GM21447 (cell line): ENCODE measurements around the gene CADM2.
"Not testable (repeated sequence)": the region's sequence is repeated elsewhere in the genome, so short reads cannot be mapped to it uniquely, and the experiment has no call there.

Experiments used
- ATAC-seq: cut with Tn5 transposase; IDR thresholded peaks from one replicate; pipeline ENCODE4 v1.9.1; 2021; ENCODE audit not compliant: unreplicated experiment

The CADM2 gene

DNA sequence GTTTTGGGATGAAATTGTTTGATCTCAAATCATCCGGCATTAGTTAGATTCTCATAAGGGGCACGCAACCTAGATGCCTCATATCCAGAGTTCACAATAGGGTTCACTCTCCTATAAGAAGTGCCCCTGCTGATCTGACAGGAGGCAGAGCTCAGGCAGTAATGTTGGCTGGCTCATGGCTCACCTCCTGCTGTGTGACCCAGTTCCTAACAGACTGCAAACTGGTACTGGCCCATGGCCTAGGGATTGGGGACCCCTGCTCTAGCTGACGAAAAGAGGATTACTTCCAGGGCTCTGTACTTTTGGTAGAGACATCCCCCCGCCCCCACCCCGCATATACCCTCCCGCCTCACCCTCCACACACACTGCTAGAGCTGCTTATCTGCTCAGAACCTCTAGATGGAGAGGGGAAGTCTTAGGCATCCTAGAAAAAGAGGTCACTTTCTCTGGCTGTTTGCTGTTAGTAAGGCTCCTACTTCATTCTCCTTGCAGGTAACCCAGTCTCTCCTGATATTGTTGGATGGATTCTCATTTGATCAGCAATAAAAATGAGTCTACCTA, 923.1 kb downstream of the CADM2 start:
- ATAC-seq: no peak

DNA sequence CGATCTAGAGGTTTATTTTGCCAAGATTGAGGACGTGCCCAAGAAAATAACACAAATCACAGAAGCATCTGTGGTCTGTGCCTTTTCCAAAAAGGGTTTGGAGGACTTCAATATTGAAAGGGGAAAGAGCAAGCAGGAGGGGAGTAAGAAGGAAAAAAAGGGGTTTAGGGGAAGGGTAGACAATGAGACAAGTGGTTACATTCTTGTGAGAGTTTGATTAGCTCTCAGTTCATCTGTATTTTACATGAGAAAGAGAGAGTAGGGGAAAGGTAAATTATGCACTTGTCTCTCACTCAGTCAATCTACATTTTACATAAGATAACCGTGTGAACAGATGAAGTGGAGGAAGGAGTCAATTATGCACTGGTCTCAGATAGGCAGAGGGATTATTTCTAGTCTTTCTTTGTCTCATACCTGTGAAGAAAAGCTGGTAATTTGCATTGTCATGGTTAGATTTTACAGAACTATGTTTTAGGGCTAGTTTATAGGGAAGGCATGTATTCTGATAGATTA, 931.3 kb downstream of the CADM2 start:
- ATAC-seq: no peak

DNA sequence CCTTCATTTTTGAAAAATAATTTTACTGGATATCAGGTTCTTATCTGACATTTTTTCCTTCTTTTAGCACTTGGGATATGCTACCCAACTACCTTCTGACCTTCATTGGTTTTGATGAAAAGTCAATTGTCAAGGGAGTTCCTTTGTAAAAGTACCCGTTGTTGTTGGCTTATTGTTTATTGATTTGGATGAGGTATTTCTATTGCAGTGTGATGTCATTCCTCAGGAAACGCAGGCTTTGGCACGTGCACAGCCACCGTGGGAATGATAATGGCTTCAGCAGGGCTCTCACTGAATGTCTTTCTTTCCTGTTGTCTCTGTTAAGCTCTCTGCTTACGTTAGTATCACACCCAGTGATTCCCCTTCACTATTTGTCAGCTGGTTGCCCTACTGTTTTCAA, 944.6 kb downstream of the CADM2 start:
- ATAC-seq: no peak

DNA sequence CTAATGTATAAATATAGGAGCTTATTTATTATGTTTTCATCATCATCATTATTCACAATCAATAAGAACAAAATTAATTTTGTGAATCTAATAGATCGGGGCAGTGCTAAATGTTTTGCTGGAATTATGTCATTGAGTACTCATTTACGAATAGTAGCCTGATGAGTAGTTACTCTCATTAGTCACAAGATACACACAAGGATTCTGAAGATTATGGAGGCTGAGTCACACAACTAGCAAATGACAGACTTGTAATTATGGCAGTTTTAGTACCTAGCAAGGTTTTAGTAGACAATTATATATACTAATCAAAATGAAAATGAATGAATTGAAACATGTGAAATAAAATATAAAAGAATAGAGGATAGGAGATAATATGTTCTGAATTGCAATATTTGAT, 954.2 kb downstream of the CADM2 start:
- ATAC-seq: no peak

DNA sequence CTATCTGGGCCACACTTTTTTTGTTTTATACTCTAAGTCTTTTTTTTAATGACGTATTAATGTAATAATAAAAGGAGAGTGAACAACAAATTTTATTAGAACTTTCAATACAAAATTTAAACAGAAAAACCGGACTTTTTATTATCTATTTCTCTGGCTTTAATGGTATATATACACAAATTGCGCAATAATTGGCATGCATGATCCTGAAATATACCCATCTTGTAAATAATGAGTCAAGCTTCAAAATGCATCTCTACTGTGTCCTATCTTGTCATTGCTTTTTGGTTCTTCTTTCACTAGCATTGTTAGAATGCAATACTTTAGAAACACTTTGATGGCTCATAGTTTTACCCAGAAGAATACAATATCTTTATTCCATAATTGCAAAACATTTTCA, 963.6 kb downstream of the CADM2 start:
- no peak for ATAC-seq

DNA sequence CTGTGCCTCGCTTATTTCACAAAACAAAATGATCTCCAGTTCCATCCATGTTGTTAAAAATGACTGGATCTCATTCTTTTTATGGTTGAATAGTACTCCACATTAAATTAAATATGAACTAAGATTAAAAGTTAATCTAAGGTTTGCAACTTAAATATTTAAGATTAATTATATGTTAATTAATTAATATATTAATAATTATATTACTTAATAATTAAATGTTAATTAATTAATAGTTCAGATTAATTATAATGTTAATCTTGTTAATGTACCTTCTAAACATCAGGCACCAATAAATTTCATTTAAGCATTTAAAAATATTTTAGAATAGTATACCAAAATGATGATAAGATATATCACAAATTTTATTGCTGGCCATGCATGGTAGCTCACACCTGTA, 971.9 kb downstream of the CADM2 start:
- no peak for ATAC-seq

DNA sequence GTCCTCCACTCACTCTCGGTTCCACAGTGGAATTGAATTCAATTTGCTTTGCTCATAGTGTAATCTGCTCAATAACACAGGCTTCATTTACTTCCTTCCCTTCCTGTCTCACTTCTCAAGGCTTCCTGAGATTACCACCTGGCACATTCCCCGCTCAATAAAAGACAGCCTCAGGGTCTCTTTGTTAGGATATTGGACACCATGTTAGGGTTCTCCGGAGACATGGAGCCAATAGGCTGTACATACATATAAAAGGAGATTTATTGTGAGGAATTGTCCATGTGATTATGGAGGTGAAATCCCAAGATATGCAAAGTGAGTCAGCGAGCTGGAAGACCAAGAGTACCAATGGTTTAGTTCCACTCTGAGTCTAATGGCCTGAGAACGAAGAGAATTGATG, 974.5 kb downstream of the CADM2 start:
- ATAC-seq: no peak

DNA sequence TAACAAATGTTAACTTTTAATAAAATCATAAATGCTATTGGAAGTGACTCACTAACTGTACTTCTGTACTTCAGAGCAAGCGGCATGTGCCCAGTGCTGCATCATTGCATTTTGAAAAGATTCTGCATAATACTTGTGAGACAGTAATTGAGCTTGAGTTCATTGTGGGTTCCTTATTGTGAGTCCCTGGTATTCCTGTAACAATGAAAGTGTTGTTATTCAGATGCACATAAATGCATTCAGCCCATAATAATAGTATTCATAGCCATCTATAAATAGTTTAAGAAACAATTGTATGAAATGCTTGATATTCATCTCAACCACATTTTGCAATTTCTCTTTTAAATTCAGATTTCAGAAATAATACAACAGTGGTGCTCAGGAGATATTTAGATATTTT, 976.4 kb downstream of the CADM2 start:
- no peak for ATAC-seq

DNA sequence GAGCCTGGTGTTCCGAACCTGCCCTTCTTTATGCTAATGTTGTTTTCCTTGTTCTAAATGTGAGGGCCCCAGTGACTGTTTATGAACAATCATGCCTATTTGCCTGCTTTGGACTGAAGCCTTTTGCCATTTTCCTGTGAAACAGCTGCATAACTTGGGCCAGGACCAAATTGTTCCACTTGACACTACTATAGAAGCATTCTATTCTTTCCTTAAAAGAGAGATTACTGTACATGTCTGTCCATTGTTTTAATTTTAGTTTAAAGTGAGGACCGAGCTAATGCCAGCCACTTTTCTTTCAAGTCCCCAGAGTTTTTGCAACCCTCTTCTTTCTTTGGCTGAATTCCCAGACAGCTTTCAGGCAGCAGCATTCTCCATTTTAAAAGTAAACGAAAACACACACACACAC, 980.3 kb downstream of the CADM2 start:
- ATAC-seq: no peak

DNA sequence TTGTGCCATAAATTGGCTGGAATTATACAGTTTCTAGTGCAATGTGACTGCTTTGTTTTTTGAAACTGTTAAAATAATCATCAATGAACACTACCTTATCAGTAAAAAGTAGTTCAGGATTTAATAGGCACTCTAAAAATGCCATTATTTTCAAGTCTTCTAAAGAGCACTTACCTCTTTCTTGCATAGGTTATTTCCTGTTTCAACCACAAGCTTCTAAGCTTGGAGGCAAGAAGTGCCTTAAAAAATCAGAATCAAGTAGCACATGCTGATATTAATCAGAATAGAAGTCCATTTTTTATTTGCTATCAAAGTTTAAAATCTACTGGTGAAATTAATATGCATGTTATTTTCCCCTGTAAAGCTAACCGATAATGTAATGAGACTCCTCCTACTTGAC, 991.6 kb downstream of the CADM2 start:
- ATAC-seq: no peak

DNA sequence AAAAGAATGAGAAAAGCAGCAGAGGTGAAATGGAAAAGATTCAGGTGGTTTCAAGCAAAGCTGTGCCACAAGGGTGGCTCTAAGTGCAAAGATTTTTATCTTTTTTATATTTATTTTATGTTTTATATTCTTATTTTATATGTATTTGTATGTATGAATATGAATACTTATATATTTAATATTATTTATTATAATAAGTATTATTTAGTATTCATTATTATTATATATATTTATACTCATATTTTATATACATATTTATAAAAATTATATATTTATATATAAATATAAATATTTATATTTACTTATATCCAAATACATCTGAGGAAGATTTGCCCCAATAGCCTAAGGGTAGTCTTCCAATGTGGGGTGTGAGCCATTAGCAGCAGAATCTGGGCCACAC, 1002.0 kb downstream of the CADM2 start:
- no peak for ATAC-seq

DNA sequence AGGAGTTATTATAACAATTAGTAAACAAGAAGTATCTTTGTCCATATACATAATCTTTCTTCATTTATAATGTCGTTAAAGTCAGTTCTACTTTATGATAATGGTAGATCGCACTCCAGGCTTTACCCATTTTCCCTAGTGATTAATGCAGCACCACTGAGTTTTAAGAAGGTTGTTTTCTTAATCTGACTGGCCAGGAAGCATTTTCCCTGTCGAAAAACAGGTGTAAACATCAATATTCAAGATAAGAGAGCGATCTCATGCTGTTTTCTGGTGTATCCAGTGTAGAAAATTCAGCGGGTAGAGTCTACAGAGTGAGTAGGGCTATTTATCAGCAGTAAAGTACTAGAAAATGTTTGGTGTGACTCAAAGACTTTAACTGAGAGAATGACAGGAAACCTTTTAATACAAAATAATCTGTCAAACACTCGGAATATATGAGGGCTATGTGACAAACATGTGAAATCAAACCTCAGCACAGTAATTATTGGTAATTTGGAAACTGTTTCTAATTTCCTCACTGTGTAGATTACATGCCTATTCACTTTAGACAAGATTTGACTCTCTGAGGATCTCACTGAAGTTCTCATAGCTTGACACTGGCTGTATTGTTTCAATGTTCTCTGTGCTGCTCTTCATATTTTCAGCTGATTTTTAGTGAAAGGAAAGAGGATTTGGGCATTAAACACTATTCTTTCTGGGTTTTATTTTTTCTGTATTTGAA, 1019.0 kb downstream of the CADM2 start:
- no peak for ATAC-seq

DNA sequence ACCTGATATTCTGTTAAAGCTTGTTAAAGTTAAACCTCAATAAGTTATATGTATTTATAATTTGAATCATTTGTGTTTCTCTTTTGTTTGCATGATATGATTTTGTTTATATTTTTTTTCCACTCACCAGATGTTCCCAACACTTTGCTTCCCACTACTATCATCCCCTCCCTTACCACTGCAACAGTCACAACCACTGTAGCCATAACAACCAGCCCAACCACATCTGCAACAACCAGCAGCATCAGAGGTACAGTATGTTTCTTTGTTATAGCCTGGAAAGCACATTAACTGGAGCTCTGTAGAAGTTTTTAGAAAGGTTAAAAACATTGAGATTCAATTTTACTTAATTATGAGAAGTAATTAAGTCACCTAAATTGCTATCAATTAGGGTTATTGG, 1020.2 kb downstream of the CADM2 start:
- no peak for ATAC-seq

DNA sequence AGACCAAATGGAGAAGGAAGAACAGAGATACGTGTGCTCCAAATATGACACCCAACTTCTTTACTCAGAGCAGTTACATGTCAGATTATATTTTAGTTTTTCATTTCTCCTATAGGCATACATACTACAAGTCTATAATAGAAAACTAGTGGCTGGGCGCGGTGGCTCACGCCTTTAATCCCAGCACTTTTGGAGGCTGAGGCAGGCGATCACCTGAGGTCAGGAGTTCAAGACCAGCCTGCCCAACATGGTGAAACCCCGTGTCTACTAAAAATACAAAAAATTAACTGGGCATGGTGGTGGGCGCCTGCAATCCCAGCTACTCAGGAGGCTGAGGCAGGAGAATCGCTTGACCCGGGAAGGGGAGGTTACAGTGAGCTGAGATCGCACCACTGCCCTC, 1030.8 kb downstream of the CADM2 start:
- not testable (repeated sequence) for ATAC-seq

DNA sequence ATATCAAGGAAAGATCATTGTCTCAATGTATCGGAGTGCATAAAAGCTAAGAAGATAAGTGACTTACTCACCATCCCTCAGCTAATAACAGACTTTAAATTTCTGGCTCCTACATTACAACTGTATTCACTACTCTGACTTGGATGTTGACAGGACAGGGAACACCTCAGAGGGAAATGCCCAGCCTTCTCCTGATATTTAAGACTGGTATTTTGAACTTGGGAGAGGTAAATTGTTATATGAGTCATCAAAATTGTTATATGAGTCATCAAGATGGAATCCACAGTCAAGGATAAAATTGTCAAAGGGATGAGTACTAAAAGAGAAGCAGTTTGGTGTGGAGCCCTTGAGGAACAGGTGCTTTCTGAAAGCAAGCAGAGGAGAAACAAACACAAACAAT, 1070.8 kb downstream of the CADM2 start:
- ATAC-seq: no peak

DNA sequence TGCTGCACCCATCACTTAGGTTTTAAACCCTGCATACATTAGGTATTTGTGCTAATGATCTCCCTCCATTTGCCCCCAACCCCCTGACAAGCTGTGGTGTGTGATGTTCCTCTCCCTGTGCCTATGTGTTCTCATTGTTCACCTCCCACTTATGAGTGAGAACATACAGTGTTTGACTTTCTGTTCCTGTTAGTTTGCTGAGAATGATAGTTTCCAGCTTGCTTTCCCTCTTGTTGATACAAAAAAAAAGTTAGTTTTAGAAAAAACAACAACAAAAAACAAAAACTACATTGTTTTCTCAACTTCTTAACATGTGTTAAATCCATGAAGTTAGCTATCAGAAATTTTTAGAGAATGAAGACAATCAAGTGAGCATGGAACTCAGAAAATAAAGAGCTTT, 1079.1 kb downstream of the CADM2 start:
- no peak for ATAC-seq

DNA sequence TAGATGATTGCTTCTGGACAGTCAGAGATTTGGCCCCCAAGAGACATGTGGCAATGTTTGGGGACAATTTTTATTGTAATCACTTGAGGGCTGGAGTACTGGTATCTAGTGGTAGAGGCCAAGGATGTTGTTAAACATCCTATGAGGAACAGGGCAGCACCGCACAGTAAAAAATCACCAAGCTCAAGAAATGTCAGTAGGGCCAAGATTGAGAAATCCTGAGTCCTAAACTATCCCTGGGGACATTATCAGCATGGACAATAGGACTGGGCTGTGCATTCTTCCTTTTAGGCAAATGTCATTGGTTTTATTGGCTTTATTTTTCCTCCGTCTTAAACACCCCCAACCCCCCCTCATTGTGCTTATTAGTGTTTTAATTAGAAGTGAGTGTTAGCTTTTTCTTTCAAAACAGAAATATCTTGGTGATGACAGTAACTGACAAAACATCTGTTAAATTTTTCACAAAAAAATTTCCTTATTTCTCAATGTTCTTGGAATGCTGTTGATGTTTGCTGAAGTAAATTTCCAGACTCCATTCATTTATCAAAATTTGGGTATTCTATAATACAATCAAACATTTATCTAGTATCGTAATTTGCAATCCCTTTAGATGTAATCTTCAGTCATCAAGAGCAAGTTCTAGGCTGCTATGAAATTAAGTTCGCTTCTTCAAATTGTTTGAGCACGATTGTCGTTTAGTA, 1087.8 kb downstream of the CADM2 start:
- no peak for ATAC-seq

DNA sequence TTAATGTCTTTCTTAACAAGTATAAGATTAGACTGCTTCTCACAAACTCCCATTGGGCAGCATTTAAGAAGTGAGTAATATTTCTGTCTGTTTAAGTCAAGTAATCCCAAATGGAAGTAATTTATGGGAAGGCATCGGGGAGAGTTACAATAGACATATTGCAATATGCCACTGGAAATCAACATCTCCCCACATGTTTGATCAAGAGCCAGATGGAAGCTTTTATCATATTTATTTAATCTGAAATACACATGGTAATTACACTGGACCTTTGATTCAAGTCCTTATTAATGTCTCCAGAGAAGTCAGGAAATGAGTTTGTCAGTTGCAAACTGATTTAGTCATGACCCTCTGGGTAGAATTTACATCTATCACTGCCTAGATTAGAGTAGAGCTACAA, 1088.4 kb downstream of the CADM2 start:
- ATAC-seq: no peak

DNA sequence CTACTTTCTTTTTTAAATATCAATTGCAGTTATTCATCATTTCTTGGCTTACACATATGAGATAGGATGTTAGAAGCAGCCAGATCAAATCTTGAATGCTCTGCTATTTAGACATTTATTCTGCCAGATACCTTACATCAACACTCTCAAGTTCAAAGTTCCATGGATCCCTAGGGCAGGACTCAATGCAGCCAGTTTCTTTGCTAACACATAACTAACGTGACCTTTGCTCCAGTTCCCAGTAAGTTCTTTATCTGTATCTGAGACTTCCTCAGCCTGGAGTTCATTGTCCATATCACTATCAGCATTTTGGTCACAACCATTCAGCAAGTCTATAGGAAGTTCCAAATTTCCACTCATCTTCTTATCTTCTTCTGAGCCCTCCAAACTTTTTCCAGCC, 1092.3 kb downstream of the CADM2 start:
- ATAC-seq: no peak

DNA sequence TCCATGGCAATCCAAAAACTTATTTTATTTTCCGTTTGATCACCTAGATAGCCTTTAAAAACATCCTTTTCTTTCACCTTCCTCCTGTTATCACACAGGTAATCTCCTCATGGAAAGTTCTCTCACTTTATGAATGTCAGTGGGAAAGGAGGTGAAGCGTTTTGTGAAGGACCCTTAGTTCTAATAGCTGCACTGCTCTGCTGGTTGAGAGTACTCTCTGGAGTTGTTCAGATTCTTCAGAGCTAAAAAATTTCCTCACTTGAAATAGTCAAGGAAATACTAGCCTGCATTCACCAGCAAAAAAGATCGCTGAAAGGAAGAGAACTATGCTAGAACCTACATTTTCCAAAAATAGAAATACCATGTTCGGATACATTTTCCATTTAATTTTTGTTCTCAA, 1097.2 kb downstream of the CADM2 start:
- ATAC-seq: no peak

DNA sequence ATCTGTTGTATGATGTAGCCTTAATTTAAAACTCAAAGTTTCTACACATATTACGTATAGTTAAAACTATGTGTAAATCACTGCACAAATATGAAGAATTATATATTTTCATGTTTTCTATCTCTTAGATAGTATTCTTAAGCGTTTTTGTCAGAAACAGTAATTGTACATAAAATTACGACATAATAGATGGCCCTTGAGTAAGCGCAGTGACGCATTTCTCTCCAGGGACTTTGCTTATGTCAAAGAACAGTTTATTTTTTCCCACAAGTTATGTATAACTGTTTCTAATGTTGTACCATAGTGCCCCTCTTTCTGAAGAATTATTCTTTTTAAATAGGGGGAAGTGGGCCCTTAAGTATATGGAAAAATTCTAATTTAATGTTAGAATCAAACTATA, 1098.2 kb downstream of the CADM2 start:
- ATAC-seq: no peak

DNA sequence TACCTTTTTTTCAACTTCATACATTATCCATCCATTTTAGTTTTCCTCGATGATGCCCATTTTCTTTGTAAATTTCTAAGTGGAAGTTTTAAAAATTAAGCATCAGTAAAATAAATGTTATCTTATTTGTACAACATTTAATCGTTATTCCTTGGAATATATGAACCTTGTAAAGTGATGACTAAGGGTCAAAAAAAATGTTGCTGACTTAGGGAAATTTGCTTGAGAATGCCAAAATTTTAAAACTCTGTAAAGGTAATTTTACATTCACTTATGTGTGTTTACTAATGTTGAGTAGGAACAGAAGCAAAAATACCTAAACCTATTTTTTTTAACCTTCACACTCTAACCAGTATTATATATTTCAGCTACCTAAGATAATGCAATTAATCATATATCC, 1115.0 kb downstream of the CADM2 start:
- no peak for ATAC-seq
